DMS79 treated with DMSO at 0.1 percent for 48 hours (cell line): ENCODE results near the gene HOXB5.

Source experiments
- DNase-seq: peaks from one replicate; lab custom pipeline; 2025; lab: John Stamatoyannopoulos, UW

HOXB5 gene

GRCh38 chr17:48589060-48589830, 4.3 kb downstream of the HOXB5 start:
- no peak for DNase-seq

DNA sequence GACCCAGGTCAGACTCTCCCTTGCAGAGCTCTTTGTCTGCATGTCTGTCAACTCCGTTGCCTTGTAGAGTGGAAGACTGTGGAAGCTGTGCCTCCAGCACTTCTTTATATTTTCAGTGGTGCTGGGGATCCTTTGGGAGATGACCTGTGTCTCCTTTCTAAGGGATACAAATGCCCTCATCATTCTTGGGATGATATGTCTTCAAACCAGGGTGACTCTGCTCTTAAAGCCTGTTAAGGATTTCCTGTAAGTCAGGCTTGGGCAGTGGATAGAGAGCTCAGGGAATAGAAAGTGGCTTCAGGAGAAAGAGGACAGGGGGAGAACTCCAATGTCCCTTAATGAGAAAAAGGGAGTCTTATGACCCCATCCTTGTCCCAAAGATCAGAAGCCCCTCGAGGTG, 5.1 kb downstream of the HOXB5 start:
- DNase-seq = no peak

DNA sequence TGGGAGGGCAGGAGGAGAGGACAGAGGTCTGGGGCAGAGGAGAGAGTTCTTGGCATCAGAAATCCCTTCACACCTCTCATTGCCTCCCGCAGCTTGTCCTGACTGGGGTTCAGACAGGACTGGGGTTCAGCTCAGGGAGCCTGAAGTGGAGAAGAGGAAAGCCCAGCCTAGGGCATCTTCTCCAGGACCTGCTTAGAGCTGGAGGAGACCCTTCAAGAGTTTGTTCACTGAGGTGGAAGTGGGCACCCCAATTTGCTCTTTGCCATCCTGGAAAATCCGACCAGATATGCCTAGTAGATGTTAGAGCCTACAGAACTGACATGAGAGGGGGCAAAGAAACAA, 5.5 kb downstream of the HOXB5 start:
- DNase-seq = no peak

GRCh38 chr17:48587276-48588073, 6.1 kb downstream of the HOXB5 start:
- peak; percentile 48 for DNase-seq

GRCh38 chr17:48586355-48587258, 7.0 kb downstream of the HOXB5 start:
- peak; percentile 68 for DNase-seq

- no peak for DNase-seq
These were observed 9.3 kb downstream of the HOXB5 start for GRCh38 chr17:48584223-48584741.

GRCh38 chr17:48583708-48584222, 9.8 kb downstream of the HOXB5 start:
- DNase-seq = no peak

- DNase-seq = no peak
These were observed 10.9 kb downstream of the HOXB5 start for GRCh38 chr17:48582750-48583069.

DNA sequence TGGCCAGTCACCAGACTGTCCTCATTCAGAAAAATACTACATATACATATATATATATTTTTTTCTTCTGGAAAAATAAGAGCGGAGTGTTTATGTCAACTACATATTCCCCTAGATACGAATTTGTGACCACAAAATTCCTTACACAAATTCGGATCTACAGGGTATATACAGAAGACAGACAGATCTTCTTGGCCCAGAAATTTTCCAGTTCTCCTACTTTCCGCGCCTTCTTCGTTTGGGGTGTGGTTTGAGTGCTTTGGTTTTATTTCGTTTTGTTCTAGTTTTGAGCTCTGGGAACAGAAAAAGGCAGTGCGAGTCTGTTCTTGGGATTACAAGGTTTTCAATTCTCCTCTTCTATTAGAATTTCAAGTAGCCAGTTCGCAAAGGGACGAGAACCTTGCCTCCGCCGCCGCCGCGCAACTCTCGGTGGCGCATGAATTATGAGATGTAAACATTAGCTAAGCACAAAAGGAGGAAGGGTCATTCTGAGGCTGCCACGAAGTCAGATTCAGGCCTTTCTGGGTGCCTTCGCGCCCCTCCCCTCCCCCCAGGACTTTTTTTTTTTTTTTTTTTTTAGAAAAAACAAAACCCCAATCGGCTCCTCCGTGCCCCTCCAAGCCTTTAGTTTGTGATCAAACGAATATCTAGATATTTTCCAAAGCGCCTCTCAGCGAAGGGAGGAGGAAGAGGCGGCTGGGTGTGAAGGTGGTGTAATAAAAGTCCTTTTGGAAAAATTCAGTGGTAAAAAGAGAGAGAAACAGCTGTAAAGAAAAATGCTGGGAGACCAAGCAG, 13.6 kb downstream of the HOXB5 start:
- peak; percentile 22 for DNase-seq

- peak; percentile 24 for DNase-seq
These were observed 14.2 kb downstream of the HOXB5 start for GRCh38 chr17:48579471-48579759.

DNA sequence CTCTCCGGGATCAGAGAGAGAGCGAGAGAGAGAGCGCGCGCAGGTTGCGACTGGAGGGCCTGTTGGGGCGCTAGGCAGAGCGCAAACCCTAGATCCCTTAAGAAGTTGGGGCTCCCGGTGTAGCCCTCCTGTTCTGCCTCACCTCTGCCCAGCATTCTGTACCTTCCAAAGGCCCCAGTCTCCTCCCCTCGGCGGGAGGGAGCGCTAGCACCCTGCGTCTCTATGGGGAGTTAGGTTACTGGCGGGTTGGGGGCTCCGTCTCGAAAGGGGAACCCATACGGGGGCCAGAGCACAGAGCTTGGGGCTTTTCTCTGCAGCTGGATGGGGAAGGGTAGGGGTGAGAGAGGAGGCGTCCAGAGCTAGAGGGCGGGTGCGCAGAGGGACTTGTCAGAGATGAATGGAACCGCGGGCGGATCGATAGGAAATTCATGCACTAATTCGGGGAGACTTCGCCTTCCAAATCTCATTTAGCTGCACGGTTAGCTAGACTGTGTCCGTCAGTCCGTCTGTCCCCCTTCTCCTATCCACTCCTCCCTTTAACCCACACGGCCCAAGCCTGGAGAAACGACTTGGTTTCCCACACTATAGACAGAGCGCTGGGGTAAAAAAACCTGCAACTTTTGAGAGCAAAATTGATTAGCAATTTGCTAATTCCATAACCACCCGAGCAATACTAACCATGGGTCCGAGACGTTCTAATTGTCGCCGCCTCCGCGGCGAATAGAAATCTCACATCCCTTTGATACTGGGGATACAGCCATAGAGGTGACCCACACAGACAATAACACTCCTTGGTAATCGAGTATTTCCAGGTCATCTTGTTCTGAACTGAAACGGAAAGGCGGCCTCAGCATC, 14.7 kb downstream of the HOXB5 start:
- no peak for DNase-seq

- DNase-seq = peak; percentile 46
These were observed 15.5 kb downstream of the HOXB5 start, which contains the start of gene HOXB4 for GRCh38 chr17:48577946-48578615. Gene HOXB4 (minus strand): TSS chr17:48578350. CDS start chr17:48578319, 31 bp downstream.

DNA sequence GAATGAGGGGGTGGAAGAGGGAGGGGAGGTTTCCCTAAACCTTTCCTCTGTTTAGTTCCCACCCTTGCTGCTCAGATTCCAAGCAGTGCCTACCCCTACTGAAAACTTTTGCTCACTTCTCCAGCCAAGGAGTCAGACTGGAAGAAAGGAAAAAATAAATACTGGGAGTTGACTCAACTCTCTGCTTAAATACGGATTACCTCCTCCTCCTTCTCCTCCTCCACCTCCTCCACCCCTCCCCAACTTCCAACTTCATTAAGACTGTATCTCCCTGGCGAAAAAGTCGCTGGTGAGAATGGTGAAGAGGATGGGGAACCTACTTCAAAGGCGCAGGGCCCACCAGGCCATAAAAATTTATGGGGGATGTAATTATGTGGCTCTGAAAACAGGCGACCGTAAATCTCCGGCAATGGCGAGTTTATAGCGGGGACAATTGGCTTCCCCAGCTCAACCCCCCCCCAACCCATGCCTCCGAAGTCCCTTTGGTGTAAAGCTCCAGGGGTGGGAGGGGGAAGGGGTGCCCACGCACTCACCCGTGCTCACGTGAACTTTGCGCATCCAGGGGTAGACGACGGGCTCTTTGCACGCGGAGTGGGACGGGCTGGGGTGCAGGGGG, 16.1 kb downstream of the HOXB5 start:
- no peak for DNase-seq

- DNase-seq = no peak
These were observed 16.9 kb downstream of the HOXB5 start for GRCh38 chr17:48576479-48577309.

- DNase-seq = no peak
These were observed 17.7 kb downstream of the HOXB5 start for GRCh38 chr17:48575673-48576478.

- DNase-seq = peak; percentile 59
These were observed 18.5 kb downstream of the HOXB5 start for GRCh38 chr17:48575066-48575582.

DNA sequence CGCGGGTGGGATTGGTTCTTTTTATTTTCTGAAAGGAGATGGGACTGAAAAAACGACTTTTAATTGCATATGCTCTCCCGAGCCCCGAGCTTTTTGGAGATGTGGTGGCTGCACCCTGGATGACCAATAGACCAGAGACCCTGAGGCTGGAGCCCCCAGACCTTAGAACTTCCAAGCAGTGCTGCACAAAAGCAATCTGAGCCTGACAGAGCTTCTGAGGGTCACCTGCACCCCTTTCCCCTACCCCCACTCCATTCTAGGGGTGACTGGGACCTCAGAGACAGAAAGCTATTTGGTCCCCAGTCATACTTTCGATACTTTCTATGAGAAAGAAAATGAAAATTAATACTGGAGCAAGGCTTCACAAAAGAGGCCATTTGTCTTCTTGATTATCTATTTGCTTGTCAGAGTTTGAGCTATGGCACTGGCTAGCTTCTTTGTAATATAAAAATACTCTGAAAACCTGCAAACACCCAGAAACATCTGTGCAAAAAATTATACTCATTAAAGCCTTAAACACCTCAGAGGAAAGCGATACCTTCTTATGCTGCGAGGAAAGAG, 19.0 kb downstream of the HOXB5 start:
- no peak for DNase-seq
